Activated effector memory CD4-positive, alpha-beta T cell treated with Interleukin-2 at 50 U/mL for 16 hours (primary cell): ENCODE measurements around the gene ZNF765.
"Not testable (repeated sequence)": the region's sequence is repeated elsewhere in the genome, so short reads cannot be mapped to it uniquely, and the experiment has no call there.

Experiments
- DNase-seq: peaks from one replicate; pipeline ENCODE4 v3.0.0-alpha.2; 2020

ZNF765 gene

DNA sequence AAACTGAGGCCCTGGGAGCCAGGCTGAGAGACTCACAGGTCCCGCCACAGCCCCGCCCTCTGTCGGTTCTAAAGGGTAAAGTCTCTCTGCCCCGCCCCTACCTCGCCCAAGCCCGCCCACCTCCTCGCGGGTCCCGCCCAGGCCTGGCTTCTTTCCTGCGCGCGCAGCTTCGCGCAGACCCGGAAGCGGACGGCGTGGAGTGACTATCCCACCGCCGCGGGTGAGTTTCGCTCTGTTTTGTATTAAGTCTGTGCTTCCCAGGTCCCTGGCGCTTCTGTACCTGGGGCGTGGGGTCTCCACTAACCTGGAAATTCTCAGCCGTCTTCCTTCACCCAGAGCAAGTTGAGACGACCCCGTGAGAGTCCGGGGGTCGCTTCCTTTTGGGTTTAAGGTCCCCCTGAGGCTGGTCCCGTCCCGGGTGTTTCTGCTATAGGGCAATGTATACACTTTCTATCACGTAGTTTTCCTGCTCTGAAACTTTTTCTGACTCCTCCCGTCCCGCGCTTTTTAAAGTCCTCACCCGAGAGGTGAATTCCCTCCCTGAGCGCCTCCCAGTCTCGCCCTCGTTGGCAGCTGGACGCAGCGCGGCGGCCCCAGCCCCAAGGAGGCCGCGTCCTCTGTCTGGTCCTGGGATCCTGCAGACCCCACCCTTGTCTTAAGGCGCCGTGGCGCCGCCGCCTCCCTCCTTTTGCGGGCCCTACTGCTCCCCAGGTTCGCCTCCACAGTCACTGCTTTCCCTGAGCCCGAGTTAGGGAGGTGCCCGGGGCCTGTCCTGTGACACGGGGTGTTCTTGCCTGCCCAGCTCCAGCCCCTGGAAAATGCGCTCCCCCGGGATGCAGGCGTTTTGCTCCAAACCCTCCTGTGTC lies at the start of gene ZNF765:
Gene ZNF765 (plus strand): TSS at position 176 of the 866 bp plus-strand sequence. CDS start 2,867 bp downstream, outside the sequence.
- DNase-seq: peak; percentile 95

DNA sequence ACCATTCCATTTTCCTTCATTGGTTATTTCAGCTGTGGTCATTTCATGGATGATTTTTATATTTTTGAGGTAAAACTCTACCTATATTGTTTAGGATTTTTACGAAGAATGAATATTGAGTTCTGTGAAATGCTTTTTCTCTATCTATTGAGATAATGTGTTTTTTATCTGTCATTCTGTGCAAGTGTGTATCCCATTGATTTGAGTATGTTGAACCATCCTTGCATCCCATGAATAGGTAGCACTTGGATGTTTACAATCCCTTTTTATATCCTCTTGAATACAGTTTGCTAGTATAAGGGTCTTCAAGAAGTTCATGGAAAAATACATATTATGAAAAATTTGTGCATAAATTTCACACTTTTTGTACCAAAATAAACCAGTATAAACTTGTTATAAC lies 39.2 kb upstream of the ZNF765 start:
- no peak for DNase-seq

DNA sequence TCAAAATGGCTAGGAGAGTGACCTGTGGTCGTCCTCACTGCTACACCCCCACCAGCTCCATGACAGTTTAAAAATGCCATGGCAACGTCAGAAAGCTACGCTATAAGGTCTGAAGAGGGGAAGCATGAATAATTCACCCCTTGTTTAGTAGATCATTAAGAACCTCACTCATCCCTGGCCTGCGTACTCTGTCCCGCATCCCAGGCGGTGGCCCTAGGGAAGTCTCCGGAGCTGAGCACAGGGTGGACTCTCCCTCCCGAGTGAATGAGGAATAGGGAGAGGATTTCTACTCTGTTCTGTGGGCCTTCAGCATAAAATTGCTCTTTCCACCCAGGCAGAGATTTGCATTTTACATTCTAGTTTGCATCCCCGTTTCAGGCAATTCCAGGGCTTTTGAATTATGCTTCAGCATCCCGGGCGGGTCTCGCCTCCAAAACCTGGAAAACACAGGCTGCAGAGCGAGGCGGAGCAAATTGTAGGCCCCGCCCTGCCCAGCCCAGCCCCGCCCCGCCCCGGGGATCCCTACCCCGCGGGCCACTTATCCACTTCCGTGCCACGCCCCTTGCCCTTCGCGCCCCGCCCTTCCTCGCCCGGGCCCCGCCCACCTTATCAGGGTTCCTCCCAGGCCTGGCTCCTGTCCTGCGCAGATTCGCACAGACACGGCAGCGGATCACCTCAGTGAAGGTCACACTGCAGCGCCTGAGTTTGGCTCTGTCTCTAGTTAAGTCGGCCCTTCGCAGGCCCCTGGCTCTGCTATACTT lies 36.9 kb upstream of the ZNF765 start:
- no peak for DNase-seq

DNA sequence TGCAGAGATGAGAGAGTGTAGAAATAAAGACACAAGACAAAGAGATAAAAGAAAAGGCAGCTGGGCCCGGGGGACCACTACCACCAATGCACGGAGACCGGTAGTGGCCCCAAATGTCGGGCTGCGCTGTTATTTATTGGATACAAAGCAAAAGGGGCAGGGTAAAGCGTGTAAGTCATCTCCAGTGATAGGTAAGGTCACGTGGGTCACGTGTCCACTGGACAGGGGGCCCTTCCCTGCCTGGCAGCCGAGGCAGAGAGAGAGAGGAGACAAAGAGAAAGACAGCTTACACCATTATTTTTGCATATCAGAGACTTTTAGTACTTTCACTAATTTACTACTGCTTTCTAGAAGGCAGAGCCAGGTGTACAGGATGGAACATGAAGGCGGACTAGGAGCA lies 34.9 kb upstream of the ZNF765 start:
- DNase-seq: not testable (repeated sequence)

DNA sequence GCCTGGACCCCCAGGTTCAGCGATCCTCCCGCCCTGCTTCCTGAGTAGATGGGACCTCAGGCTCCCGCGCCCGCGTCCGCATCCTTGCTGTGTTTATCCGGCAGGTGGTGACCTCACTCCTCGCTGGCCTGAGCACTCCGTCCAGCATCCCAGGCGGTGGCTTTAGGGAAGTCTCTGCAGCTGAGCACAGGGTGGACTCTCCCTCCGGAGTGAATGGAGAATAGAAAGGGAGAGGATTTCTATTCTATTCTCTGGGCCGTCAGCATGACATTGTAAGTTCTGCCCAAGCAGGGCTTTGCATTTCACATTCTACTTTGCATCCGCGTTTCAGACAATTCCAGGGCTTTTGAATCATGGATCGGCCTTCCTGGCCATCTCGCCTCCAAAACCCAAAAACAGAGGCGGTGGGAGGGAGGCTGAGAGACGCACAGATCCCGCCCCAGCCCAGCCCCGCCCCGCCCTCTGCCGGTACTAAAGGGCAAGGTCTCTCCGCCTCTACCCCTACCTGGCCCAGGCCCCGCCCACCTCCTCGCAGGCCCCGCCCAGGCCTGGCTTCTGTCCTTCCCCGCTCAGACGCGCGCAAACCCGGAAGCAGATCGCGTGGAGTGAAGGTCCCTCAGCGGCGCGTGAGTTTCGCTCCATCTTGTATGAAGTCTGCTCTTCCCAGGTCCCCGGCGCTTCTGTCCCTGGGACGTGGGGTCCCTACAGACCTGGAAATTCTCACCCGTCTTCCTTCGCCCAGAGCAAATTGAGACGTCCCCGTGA lies 29.6 kb upstream of the ZNF765 start, which contains the start of gene ZNF525:
Gene ZNF525 (plus strand): TSS at position 572 of the 765 bp plus-strand sequence. CDS start 6,577 bp downstream, outside the sequence.
- DNase-seq: peak; percentile 95

DNA sequence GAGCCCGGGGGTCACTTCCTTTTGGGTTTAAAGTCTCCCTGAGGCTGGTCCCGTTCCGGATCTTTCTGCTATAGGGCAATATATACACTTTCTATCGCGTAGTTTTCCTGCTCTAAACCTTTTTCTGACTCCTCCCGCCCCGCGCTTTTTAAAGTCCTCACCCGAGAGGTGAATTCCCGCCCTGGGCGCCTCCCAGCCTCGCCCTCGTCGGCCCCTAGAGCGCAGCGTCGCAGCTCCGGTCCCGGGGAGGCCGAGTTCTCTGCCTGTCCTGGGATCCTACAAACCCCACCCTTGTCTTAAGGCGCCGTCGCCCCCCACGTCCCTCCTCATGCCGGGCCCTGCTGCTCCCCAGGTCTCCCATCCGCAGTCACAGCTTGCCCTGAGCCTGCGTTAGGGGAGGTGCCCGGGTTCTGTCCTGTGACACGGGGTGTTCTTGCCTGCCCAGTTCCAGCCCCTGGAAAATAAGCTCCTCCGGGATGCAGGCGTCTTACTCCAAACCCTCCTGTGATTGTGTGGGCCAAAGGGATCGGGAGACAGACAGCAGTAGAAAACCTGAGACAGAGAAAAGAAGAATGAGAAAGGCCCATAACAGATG lies 29.0 kb upstream of the ZNF765 start:
- DNase-seq: no peak

DNA sequence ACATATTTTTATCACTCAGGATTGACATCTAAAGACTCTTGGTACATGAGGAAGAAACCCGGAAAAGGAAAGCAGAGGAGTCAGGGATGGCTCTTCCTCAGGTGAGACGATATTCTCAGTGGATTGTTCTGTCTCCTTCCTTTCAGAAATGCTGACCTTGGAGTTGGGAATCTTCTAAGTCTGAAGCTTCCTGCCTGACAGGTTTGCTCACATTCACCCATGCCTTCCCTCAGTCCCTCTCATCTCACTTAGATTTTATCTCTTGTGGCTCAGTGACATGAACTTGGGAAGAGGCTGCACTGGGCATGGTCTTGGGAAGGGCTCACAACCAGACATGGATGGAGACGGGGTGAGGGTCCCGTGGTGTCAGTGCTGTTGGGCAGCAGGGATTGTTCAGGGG lies 22.8 kb upstream of the ZNF765 start:
- no peak for DNase-seq

DNA sequence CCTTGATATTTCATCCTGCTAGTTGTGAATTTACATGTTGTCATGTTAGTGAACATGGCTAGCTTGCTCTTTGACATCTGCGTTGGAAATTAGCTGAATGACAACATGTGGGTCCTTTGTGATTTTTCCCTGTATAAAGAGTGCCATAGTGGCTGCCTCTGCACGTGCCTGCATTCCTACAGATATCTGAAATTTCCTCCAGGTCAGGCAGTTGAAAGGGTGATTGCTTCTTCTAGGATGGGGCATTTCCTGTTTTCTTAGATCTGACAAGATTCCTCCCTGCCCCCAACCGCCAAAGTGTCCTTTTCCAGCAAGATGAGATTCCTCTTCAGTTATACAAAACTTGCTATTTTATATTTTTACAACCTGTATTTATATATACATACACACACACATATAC lies 20.7 kb upstream of the ZNF765 start:
- DNase-seq: no peak

DNA sequence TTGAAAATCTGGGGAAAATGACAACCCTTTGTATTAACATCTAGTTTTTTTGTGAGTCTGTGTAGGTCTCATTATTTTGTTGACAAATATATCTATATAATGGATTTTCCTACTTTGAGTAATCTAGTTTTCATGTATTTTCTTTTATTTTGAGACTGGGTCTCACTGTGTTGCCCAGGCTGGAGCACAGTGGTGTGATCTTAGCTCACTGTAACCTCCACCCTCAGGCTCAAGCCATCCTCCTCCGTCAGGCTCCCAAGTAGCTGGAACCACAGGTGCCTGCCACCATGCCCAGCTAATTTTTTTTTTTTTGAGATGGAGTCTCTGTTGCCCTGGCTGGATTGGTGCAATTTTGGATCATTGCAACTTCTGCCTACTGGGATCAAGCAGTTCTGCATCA lies 20.2 kb upstream of the ZNF765 start:
- DNase-seq: no peak

DNA sequence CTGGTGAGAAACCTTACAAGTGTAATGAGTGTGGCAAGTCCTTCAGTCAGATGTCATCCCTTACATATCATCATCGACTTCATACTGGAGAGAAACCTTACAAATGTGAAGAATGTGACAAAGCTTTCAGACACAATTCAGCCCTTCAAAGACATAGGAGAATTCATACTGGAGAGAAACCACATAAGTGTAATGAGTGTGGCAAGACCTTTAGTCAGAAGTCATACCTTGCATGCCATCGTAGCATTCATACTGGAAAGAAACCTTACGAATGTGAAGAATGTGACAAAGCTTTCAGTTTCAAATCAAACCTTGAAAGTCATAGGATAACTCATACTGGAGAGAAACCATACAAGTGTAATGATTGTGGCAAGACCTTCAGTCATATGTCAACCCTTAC lies 13.6 kb upstream of the ZNF765 start:
- DNase-seq: no peak

DNA sequence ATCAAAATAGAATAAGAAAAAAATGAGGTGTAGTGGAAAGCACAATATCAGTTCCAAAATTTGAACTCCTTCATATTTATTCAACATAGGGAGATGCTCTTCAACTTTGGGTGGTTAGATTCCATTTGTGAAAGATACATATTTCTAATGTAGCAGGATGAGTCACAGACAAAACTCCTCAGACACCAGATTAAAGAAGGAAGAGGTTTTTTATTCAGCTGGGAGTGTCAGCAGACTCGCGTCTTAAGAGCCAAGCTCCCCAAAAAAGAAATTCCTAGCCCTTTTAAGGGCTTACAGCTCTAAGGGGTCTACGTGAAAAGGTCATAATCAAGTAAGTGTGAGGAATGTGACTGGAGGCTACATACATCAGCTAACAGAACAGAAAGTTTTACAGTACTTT lies 6.8 kb upstream of the ZNF765 start:
- DNase-seq: no peak

DNA sequence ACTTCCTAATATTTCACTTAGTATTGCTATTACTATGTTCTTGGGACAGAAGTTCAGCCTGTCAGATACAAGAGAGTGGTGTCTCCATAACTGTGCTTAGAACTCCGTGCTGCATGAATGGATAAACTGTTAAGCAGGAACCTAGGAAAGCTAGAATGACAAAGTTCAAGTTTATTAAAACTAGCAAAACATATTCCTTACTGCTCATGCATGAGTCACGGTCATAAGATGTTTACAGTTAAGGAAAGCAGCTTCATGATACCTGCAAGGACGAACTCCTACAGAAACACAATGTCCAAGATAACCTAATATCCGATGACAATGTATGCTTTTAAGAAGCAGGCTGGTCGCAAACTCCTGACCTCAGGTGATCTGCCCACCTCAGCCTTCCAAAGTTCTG lies 6.0 kb upstream of the ZNF765 start:
- DNase-seq: no peak

DNA sequence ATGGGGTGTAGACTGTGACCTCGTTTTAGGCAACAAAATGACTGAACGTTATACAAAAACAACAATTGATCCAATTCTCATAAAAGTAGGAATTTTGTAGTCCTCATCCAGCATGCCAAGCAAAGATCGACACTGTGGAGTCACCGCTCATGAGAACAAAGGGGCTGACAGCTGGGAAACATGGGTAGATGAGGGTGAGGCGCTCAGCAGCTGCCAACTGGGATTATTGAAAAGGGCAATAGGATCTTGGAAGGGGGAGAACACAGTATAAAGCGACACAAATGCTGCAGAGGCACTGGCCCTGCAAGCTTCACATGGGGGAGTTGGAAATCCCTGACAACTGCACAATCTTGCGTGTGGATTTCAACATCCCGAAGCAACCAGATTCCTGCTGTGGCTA lies 5.4 kb upstream of the ZNF765 start:
- DNase-seq: no peak

DNA sequence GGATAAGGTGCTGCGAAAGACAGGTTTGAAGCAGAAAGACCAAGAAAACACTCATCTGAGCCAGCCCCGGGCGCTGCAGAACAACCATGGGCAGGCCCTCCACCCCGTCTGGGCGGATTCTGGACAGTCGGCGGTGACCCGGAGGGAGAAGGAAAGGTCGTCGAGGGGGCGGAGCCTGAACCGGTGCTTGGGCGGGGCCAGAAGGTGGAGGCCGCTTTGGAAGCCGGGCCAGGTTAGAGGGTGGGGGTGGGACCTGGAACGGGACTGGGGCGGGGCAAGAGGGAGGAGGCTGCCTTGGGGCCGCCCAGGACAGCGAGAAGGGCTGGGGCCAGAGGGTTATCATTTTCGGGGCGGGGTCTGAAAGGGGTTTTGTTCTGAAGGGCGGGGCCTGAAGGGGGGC lies 5.0 kb upstream of the ZNF765 start:
- DNase-seq: no peak

DNA sequence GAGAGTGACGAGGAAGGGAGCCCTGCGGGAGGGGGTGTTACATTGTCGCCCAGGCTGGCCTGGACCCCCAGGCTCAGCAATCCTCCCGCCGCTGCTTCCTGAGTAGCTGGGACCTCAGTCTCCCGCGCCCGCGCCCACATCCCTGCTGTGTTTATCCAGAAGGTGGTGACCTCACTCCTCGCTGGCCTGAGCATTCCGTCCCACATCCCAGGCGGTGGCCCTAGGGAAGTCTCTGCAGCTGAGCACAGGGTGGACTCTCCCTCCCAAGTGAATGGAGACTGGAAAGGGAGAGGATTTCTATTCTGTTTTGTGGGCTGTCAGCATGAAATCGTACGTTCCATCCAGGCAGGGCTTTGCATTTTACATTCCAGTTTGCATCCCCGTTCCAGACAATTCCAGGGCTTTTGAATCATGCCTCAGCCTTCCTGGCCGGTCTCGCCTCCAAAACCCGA lies 401 bp upstream of the ZNF765 start:
- DNase-seq: no peak

DNA sequence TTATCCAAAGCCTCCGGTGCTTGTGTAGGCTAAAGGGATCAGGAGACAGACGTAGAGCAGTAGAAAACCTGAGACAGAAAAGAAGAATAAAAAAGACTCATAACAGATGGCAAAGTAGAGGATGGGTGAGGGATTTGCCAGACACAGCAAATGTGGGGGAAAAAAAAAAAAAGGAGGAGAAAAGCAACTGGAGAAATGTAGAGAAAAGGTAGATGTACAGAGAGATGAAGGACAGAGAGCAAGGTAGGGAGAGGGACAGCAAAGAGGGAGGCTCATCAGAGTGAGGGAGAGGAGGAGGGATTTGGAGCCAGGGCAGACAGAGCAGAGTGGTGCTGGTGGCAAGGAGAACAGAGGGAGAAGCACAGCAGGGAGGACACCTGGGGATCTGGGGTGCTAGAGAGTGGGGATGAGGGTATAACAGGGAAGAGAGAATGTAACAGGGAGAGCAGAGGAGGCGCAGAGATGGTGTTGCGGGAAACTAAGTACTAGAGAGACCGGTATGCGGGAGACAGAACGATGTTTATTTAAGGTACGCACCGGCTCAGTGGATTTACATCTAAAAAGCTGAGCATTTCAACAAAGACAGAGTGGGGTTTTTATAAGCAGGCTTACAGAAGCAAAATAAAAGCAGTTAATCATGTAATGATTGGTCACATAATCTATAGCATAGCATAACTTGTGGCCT lies 1.0 kb downstream of the ZNF765 start:
- not testable (repeated sequence) for DNase-seq

DNA sequence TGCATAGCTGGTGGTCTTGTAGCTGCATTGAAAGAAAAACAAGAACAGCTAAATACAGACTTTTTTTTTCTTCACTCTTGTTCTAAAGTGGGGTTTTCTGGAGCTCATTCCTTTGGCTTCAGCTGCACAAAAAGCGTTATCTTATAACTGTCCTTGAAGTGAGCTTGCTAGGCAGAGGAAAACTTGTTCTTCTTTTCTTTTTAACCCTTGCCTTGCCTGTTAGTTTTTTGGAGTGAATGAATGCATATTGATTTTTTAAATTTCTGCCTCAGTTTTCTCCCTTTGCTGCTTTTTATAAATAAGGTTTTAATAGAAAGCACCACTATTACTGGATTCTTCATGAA lies 1.5 kb downstream of the ZNF765 start:
- no peak for DNase-seq

DNA sequence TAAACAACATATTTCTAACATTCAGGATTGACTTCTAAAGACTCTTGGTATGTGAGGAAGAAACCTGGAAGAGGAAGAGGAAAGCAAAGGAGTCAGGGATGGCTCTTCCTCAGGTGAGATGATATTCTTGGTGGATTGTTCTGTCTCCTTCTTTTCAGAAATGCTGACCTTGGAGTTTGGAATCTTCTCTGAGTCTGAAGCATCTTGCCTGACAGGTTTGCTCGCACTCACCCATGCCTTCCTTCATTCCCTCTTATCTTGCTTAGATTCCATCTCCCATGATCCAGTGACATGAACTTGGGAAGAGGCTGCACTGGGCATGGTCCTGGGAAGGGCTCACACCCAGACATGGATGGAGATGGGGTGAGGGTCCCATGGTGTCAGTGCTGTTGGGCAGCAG lies 3.0 kb downstream of the ZNF765 start:
- DNase-seq: not testable (repeated sequence)

DNA sequence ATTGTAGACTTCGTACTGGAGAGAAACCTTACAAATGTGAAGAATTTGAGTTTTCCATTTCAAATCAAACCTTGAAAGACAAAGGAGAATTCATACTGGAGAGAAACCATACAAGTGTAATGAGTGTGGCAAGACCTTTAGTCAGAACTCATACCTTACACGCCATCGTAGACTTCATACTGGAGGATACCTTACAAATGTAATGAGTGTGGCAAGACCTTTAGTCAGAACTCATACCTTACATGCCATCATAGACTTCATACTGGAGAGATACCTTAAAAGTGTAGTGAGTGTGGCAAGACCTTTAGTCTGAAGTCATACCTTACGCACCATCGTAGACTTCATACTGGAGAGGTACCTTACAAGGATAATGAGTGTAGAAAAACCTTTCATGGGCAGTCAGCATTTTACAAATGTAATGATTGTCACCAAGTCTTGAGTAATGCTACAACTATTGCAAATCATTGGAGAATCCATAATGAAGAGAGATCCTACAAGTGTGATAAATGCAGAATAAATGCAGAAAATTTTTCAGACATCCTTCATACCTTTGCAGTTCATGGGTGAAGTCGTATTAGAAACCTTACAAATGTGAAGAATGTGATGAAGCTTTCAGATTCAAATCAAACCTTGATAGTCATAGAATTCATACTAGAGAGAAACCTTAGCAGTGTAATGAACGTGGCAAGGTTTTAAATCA lies 14.7 kb downstream of the ZNF765 start:
- DNase-seq: no peak

DNA sequence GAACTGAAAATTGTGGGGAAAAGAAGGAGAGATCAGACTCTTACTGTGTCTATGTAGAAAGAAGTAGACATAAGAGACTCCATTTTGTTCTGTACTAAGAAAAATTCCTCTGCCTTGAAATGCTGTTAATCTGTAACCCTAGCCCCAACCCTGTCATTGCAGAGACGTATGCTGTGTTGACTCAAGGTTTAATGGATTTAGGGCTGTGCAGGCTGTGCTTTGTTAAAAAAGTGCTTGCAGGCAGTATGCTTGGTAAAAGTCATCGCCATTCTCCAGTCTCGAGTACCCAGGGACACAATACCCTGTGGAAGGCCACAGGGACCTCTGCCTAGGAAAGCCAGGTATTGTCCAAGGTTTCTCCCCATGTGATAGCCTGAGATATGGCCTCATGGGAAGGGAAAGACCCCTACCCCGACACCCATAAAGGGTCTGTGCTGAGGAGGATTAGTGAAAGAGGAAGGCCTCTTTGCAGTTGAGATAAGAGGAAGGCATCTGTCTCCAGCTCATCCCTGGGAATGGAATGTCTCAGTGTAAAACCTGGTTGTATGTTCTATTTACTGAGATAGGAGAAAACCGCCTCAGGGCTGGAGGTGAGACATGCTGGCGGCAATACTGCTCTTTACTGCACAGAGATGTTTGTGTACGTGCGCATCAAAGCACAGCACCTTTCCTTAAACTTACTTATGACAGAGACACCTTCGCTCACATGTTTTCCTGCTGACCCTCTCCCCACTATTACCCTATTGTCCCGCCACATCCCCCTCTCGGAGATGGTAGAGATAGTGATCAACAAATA lies 25.8 kb downstream of the ZNF765 start:
- DNase-seq: not testable (repeated sequence)

DNA sequence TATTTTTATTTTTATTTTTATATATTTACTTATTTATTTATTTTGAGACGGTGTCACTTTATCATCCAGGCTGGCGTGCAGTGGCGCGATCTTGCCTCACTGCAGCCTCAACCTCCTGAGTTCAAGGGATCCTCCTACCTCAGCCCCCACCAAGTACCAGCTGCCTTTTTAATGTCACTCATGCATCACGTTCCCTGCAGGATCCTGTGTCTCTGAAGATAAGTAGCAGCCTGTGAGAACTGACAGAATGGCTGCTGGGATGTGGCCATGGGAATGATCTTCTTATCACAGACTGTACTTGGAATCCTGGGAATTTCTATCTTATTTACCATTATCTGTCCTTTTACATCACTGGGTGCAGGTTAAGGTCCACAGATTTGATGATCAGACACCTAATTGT lies 27.6 kb downstream of the ZNF765 start:
- no peak for DNase-seq
